Stimulated activated CD4-positive, alpha-beta T cell treated with anti-CD3 and anti-CD28 coated beads, Interleukin-1b, Interleukin-23, amount 100 ng/mL, for 48 hours (primary cell): ENCODE data around the gene TUBA1A.
A peak's percentile ranks its signal among the peaks of the same experiment; 100 is the strongest.
"Not testable (repeated sequence)": the region's sequence is repeated elsewhere in the genome, so short reads cannot be mapped to it uniquely, and the experiment has no call there.

Experiments used
- DNase-seq: peaks from one replicate; pipeline ENCODE4 v3.0.0-alpha.2; 2020

The TUBA1A gene

GRCh38 chr12:49188916-49189367, at the start of gene TUBA1A:
Gene TUBA1A, minus strand, starts transcription at chr12:49189080. Its CDS starts 101 bp downstream, at chr12:49188979.
- peak; percentile 96 for DNase-seq

- DNase-seq, result no peak
Observed at GRCh38 chr12:49236423-49236822, 47.5 kb upstream of the TUBA1A start.

GRCh38 chr12:49233842-49234526, 45.1 kb upstream of the TUBA1A start:
- DNase-seq, result peak; percentile 50

GRCh38 chr12:49232940-49233841, 44.3 kb upstream of the TUBA1A start:
- DNase-seq, result no peak

- DNase-seq, result no peak
Observed at GRCh38 chr12:49231878-49232655, 43.2 kb upstream of the TUBA1A start.

- no peak for DNase-seq
Observed at GRCh38 chr12:49230805-49231194, 41.9 kb upstream of the TUBA1A start.

GRCh38 chr12:49230176-49230804, 41.4 kb upstream of the TUBA1A start:
- no peak for DNase-seq

GRCh38 chr12:49228653-49229052, 39.8 kb upstream of the TUBA1A start:
- DNase-seq, result no peak

GRCh38 chr12:49227713-49228112, 38.8 kb upstream of the TUBA1A start:
- no peak for DNase-seq

- no peak for DNase-seq
Observed at GRCh38 chr12:49225576-49226166, 36.8 kb upstream of the TUBA1A start.

GRCh38 chr12:49223590-49224369, 34.9 kb upstream of the TUBA1A start:
- DNase-seq, result no peak

GRCh38 chr12:49223122-49223521, 34.2 kb upstream of the TUBA1A start:
- no peak for DNase-seq

GRCh38 chr12:49220972-49221371, 32.1 kb upstream of the TUBA1A start:
- no peak for DNase-seq

GRCh38 chr12:49219417-49220026, 30.6 kb upstream of the TUBA1A start:
- DNase-seq, result no peak

GRCh38 chr12:49212572-49212971, 23.7 kb upstream of the TUBA1A start:
- DNase-seq, result no peak

GRCh38 chr12:49210703-49211102, 21.8 kb upstream of the TUBA1A start:
- not testable (repeated sequence) for DNase-seq

- no peak for DNase-seq
Observed at GRCh38 chr12:49208676-49209075, 19.8 kb upstream of the TUBA1A start.

- DNase-seq, result no peak
Observed at GRCh38 chr12:49208146-49208545, 19.3 kb upstream of the TUBA1A start.

GRCh38 chr12:49206389-49206788, 17.5 kb upstream of the TUBA1A start:
- no peak for DNase-seq

GRCh38 chr12:49201595-49202295, 12.9 kb upstream of the TUBA1A start:
- no peak for DNase-seq
